GM23338 (cell line): Measurements from ENCODE around the gene TINCR. TPM values are rescaled to one million over a fixed set of nuclear protein-coding genes. Genes with fewer than 3 reads are reported as not detected.

Source experiments
- ATAC-seq: fragments of 200-7000 bp; cut with Tn5 transposase; 3 replicates; pipeline ENCODE4 v1.9.1; 2020
- DNase-seq: peaks from one replicate; pipeline ENCODE4 v3.0.0-alpha.2; 2015; ENCODE audit warnings: low spot score
- H2AFZ ChIP-seq: fragments of 200-600 bp; sonication (generic); 2 replicates; pipeline ENCODE4 v1.8.0; 2016; ENCODE audit warnings: antibody characterized with exemption, mild to moderate bottlenecking, moderate library complexity
- H3F3A ChIP-seq: fragments of 200-600 bp; sonication (generic); replicated peaks from 2 replicates; pipeline ENCODE4 v1.8.0; 2017; ENCODE audit warnings: antibody characterized with exemption, mixed run types, low read depth
- H3K27ac ChIP-seq: fragments of 200-600 bp; sonication (generic); 2 replicates; pipeline ENCODE4 v1.6.1; 2016; ENCODE audit warnings: low read depth
- H3K27me3 ChIP-seq: fragments of 200-600 bp; sonication (generic); 2 replicates; pipeline ENCODE4 v1.8.0; 2016; ENCODE audit warnings: mild to moderate bottlenecking, mixed run types, moderate library complexity; ENCODE audit not compliant: insufficient read depth
- H3K36me3 ChIP-seq: fragments of 200-600 bp; sonication (generic); 2 replicates; pipeline ENCODE4 v1.8.0; 2016; ENCODE audit warnings: mild to moderate bottlenecking; ENCODE audit not compliant: insufficient read depth
- H3K4me1 ChIP-seq: fragments of 200-600 bp; sonication (generic); 2 replicates; pipeline ENCODE4 v1.8.0; 2016; ENCODE audit warnings: mild to moderate bottlenecking, moderate library complexity; ENCODE audit not compliant: insufficient read depth
- H3K4me2 ChIP-seq: fragments of 200-600 bp; sonication (generic); 2 replicates; pipeline ENCODE4 v1.7.1; 2017; ENCODE audit warnings: mixed run types
- H3K4me3 ChIP-seq: fragments of 200-600 bp; sonication (generic); 2 replicates; pipeline ENCODE4 v1.6.1; 2016; ENCODE audit warnings: mixed run types
- H3K79me2 ChIP-seq: fragments of 200-600 bp; sonication (generic); replicated peaks from 2 replicates; pipeline ENCODE4 v1.8.0; 2017; ENCODE audit warnings: mild to moderate bottlenecking; ENCODE audit not compliant: insufficient read depth
- H3K9me2 ChIP-seq: fragments of 200-600 bp; sonication (generic); 2 replicates; pipeline ENCODE4 v1.8.0; 2017; ENCODE audit not compliant: insufficient read depth
- H4K20me1 ChIP-seq: fragments of 200-600 bp; sonication (generic); replicated peaks from 2 replicates; pipeline ENCODE4 v1.8.0; 2017; ENCODE audit warnings: mild to moderate bottlenecking; ENCODE audit not compliant: insufficient read depth
- H3K27ac Mint-ChIP-seq: 2 replicates; pipeline ENCODE4 v1.8.0; 2020; ENCODE audit warnings: inconsistent platforms, mild to moderate bottlenecking, moderate library complexity, mixed read lengths
- H3K27me3 Mint-ChIP-seq: 3 replicates; pipeline ENCODE4 v1.8.0; 2022; ENCODE audit warnings: low read depth, mild to moderate bottlenecking, moderate library complexity, mixed read lengths, inconsistent platforms; ENCODE audit not compliant: insufficient read depth, poor library complexity
- H3K36me3 Mint-ChIP-seq: 3 replicates; pipeline ENCODE4 v1.8.0; 2021; ENCODE audit warnings: low read depth, mild to moderate bottlenecking, inconsistent platforms, moderate library complexity, mixed read lengths
- H3K4me1 Mint-ChIP-seq: 3 replicates; pipeline ENCODE4 v1.8.0; 2020; ENCODE audit warnings: mild to moderate bottlenecking, inconsistent platforms, mixed read lengths
- H3K4me3 Mint-ChIP-seq: 3 replicates; pipeline ENCODE4 v1.8.0; 2021; ENCODE audit warnings: moderate library complexity, mild to moderate bottlenecking, inconsistent platforms, mixed read lengths
- H3K9me3 Mint-ChIP-seq: 3 replicates; pipeline ENCODE4 v1.8.0; 2020; ENCODE audit warnings: moderate library complexity, mild to moderate bottlenecking, inconsistent platforms, mixed read lengths
- CREB1 ChIP-seq: fragments of 250-450 bp; sonication (Bioruptor Pico); IDR thresholded peaks from 2 replicates; pipeline ENCODE4 v1.5.0; 2020; ENCODE audit warnings: low read depth, mild to moderate bottlenecking, moderate library complexity
- EZH2 ChIP-seq: fragments of 200-600 bp; sonication (generic); IDR thresholded peaks from one replicate; pipeline ENCODE4 v1.8.0; 2017; ENCODE audit warnings: antibody characterized with exemption, mild to moderate bottlenecking, low read depth; ENCODE audit not compliant: unreplicated experiment
- EZH2phosphoT487 ChIP-seq: fragments of 200-600 bp; sonication (generic); IDR thresholded peaks from one replicate; pipeline ENCODE4 v1.8.1; 2018; ENCODE audit warnings: antibody characterized with exemption; ENCODE audit not compliant: unreplicated experiment
- JUNB ChIP-seq: IDR thresholded peaks from one replicate; pipeline ENCODE4 v1.6.1; 2016; ENCODE audit warnings: antibody characterized with exemption; ENCODE audit not compliant: unreplicated experiment
- NANOG ChIP-seq: IDR thresholded peaks from 2 replicates; pipeline ENCODE4 v1.6.1; 2016; ENCODE audit warnings: antibody characterized with exemption, borderline replicate concordance
- STAT1 ChIP-seq: IDR thresholded peaks from one replicate; pipeline ENCODE4 v1.6.1; 2016; ENCODE audit warnings: antibody characterized with exemption; ENCODE audit not compliant: unreplicated experiment
- ZNF114 ChIP-seq: fragments of 250-450 bp; sonication (Bioruptor Pico); IDR thresholded peaks from 2 replicates; pipeline ENCODE4 v1.5.0; 2020; ENCODE audit warnings: mild to moderate bottlenecking, moderate library complexity
- ZNF331 ChIP-seq: fragments of 250-450 bp; sonication (Bioruptor Pico); IDR thresholded peaks from 2 replicates; pipeline ENCODE4 v1.5.0; 2020; ENCODE audit warnings: low read depth, mild to moderate bottlenecking, moderate library complexity
- polyA plus RNA-seq: library from polyadenylated mRNA; unstranded; fragments of >200 nt; fragmentation: Nextera tagmentation; extraction: Ambion mirVana; gene quantifications from 2 replicates; pipeline ENCODE4 v1.2.1, GENCODE V29; 2016
- total RNA-seq: library from RNA; depleted of rRNA; stranded (reverse); fragments of >200 nt; shearing (Covaris generic); gene quantifications from 2 replicates; pipeline ENCODE4 v1.2.3, GENCODE V29; 2014
- TF ChIP-seq, protein P1 (sequence below), 2 experiments: fragments of 200-600 bp in 1 of 2; sonication (generic) in 1 of 2; conservative IDR thresholded peaks; 2 replicates each; pipeline versions ENCODE4 v1.5.1 to v1.6.1; 2016 to 2017; ENCODE audit warnings: antibody characterized with exemption in 2 of 2, low read depth in 2 of 2, mild to moderate bottlenecking in 2 of 2, moderate library complexity in 1 of 2
- TF ChIP-seq, protein P2 (sequence below): IDR thresholded peaks from 2 replicates; pipeline ENCODE4 v1.6.1; 2016; ENCODE audit warnings: antibody characterized with exemption
- TF ChIP-seq, protein P3 (sequence below): fragments of 250-450 bp; sonication (Bioruptor Pico); IDR thresholded peaks from 2 replicates; pipeline ENCODE4 v1.5.0; 2020; ENCODE audit warnings: mild to moderate bottlenecking, moderate library complexity

Gene TINCR
- total and polyA plus RNA-seq, 2 experiments from 2014 or later, result 0.42 to 0.97 TPM

DNA sequence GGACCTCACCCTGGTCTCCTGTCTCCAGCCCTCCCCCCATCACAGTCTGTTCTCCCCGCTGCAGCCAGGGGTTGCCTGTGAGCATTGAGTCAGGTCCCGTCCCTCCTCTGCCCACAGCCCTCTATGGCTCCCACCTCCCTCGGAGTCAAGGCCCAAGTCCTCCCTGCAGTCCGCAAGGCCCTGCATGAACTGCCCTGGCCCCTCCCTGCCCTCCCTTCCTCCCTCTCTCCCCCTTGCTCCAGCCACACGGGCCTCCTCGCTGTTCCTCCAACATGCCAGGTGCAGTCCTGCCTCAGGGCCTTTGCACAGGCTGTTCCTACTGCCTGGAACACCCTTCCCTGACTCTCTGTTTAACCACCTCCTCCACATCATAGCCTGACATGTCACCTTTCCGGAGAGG is 2.8 kb downstream of the TINCR start:
- ATAC-seq, result no peak
- peaks cover 10% of the 10 kb centered on the region; the same call in 1 of the 2 replicates for H3F3A ChIP-seq
- no peaks in the 10 kb centered on the region for H3K36me3 ChIP-seq
- no peaks in the 10 kb centered on the region for H3K36me3 Mint-ChIP-seq
- H3K9me3 Mint-ChIP-seq, result peaks cover 10% of the 10 kb centered on the region
- H3K4me1 Mint-ChIP-seq, result peaks cover 13% of the 10 kb centered on the region
- no peaks in the 10 kb centered on the region for H3K9me2 ChIP-seq
- no peak for DNase-seq
- H4K20me1 ChIP-seq, result no peaks in the 10 kb centered on the region
- peaks cover 20% of the 10 kb centered on the region for H3K27me3 ChIP-seq
- H3K27ac ChIP-seq, result no peak overlapping the region
- H3K27ac Mint-ChIP-seq, result no peak overlapping the region
- peaks cover 24% of the 10 kb centered on the region for H3K27me3 Mint-ChIP-seq
- no peak overlapping the region for H3K4me2 ChIP-seq
- no peaks in the 10 kb centered on the region; the same call in 1 of the 2 replicates for H3K4me1 ChIP-seq
- no peak overlapping the region; the same call in 2 of the 3 replicates for H3K4me3 Mint-ChIP-seq
- no peak overlapping the region for H3K4me3 ChIP-seq
- no peaks in the 10 kb centered on the region for H3K79me2 ChIP-seq
- H2AFZ ChIP-seq, result no peak overlapping the region
- TF ChIP-seq STAT1, result no peak
- no peak for TF ChIP-seq EZH2phosphoT487
- TF ChIP-seq, protein P1, sequence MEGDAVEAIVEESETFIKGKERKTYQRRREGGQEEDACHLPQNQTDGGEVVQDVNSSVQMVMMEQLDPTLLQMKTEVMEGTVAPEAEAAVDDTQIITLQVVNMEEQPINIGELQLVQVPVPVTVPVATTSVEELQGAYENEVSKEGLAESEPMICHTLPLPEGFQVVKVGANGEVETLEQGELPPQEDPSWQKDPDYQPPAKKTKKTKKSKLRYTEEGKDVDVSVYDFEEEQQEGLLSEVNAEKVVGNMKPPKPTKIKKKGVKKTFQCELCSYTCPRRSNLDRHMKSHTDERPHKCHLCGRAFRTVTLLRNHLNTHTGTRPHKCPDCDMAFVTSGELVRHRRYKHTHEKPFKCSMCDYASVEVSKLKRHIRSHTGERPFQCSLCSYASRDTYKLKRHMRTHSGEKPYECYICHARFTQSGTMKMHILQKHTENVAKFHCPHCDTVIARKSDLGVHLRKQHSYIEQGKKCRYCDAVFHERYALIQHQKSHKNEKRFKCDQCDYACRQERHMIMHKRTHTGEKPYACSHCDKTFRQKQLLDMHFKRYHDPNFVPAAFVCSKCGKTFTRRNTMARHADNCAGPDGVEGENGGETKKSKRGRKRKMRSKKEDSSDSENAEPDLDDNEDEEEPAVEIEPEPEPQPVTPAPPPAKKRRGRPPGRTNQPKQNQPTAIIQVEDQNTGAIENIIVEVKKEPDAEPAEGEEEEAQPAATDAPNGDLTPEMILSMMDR (conservative IDR thresholded peaks at IDR 0.05; ENCODE audit: low read depth in 2 of 2), result no peak
- TF ChIP-seq NANOG, result no peak
- TF ChIP-seq CREB1 (CRISPR knock-in tag), result no peak
- TF ChIP-seq ZNF331, result no peak
- no peak for TF ChIP-seq JUNB
- TF ChIP-seq, protein P2, sequence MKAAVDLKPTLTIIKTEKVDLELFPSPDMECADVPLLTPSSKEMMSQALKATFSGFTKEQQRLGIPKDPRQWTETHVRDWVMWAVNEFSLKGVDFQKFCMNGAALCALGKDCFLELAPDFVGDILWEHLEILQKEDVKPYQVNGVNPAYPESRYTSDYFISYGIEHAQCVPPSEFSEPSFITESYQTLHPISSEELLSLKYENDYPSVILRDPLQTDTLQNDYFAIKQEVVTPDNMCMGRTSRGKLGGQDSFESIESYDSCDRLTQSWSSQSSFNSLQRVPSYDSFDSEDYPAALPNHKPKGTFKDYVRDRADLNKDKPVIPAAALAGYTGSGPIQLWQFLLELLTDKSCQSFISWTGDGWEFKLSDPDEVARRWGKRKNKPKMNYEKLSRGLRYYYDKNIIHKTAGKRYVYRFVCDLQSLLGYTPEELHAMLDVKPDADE, result no peak
- no peak for TF ChIP-seq ZNF114 (CRISPR knock-in tag)
- TF ChIP-seq, protein P3, sequence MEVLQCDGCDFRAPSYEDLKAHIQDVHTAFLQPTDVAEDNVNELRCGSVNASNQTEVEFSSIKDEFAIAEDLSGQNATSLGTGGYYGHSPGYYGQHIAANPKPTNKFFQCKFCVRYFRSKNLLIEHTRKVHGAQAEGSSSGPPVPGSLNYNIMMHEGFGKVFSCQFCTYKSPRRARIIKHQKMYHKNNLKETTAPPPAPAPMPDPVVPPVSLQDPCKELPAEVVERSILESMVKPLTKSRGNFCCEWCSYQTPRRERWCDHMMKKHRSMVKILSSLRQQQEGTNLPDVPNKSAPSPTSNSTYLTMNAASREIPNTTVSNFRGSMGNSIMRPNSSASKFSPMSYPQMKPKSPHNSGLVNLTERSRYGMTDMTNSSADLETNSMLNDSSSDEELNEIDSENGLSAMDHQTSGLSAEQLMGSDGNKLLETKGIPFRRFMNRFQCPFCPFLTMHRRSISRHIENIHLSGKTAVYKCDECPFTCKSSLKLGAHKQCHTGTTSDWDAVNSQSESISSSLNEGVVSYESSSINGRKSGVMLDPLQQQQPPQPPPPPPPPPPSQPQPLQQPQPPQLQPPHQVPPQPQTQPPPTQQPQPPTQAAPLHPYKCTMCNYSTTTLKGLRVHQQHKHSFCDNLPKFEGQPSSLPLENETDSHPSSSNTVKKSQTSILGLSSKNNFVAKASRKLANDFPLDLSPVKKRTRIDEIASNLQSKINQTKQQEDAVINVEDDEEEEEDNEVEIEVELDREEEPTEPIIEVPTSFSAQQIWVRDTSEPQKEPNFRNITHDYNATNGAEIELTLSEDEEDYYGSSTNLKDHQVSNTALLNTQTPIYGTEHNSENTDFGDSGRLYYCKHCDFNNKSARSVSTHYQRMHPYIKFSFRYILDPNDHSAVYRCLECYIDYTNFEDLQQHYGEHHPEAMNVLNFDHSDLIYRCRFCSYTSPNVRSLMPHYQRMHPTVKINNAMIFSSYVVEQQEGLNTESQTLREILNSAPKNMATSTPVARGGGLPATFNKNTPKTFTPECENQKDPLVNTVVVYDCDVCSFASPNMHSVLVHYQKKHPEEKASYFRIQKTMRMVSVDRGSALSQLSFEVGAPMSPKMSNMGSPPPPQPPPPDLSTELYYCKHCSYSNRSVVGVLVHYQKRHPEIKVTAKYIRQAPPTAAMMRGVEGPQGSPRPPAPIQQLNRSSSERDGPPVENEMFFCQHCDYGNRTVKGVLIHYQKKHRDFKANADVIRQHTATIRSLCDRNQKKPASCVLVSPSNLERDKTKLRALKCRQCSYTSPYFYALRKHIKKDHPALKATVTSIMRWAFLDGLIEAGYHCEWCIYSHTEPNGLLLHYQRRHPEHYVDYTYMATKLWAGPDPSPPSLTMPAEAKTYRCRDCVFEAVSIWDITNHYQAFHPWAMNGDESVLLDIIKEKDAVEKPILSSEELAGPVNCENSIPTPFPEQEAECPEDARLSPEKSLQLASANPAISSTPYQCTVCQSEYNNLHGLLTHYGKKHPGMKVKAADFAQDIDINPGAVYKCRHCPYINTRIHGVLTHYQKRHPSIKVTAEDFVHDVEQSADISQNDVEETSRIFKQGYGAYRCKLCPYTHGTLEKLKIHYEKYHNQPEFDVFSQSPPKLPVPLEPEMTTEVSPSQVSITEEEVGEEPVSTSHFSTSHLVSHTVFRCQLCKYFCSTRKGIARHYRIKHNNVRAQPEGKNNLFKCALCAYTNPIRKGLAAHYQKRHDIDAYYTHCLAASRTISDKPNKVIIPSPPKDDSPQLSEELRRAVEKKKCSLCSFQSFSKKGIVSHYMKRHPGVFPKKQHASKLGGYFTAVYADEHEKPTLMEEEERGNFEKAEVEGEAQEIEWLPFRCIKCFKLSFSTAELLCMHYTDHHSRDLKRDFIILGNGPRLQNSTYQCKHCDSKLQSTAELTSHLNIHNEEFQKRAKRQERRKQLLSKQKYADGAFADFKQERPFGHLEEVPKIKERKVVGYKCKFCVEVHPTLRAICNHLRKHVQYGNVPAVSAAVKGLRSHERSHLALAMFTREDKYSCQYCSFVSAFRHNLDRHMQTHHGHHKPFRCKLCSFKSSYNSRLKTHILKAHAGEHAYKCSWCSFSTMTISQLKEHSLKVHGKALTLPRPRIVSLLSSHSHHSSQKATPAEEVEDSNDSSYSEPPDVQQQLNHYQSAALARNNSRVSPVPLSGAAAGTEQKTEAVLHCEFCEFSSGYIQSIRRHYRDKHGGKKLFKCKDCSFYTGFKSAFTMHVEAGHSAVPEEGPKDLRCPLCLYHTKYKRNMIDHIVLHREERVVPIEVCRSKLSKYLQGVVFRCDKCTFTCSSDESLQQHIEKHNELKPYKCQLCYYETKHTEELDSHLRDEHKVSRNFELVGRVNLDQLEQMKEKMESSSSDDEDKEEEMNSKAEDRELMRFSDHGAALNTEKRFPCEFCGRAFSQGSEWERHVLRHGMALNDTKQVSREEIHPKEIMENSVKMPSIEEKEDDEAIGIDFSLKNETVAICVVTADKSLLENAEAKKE, result no peak
- no peak for TF ChIP-seq EZH2
